Measurements from ENCODE around the gene MAGEL2. TPM values are rescaled to one million over a fixed set of nuclear protein-coding genes. Genes with fewer than 3 reads are reported as not detected.

MAGEL2 gene
- polyA plus RNA-seq, 1 of the 3 experiments (the other 2 are of a cell fraction) = 0.03 TPM

GRCh38 chr15:23628612-23629233 lies 18.9 kb downstream of the MAGEL2 start:
- ChIA-PET POLR2A (no interaction called here), CTCF (interaction anchor here (0.7 to 5.2 kb wide), 11 partner anchors 8 to 229 kb away, joined by 3 to 22 read pairs (median 4); partner anchors contain the start of gene MAGEL2)
- Histone ChIP-seq H3K36me3 (replicated peaks in 1 of 2; ENCODE audit: control insufficient read depth in 1 of 2, insufficient read depth in 2 of 2, low read length in 1 of 2) (no peaks in the 10 kb centered on the region), H3K4me2 (no peak overlapping the region), H3K9ac (no peak overlapping the region), H3K27ac (ENCODE audit: low read depth in 2 of 2, low read length in 1 of 2) (no peak overlapping the region), H4K20me1 (ENCODE audit: insufficient read depth) (no peaks in the 10 kb centered on the region), H3K9me2 (no peaks in the 10 kb centered on the region), H3K4me3 (ENCODE audit: low read depth in 2 of 2, low read length in 1 of 2) (no peak overlapping the region), H2AFZ (ENCODE audit: low read depth) (no peak overlapping the region), H3F3A (replicated peaks; ENCODE audit: insufficient read depth) (no peaks in the 10 kb centered on the region), H3K9me3 (no peaks in the 10 kb centered on the region), H3K4me1 (ENCODE audit: control insufficient read depth in 1 of 2, insufficient read depth in 2 of 2, low read depth in 1 of 2, low read length in 1 of 2) (no peaks in the 10 kb centered on the region), H3K27me3 (ENCODE audit: insufficient read depth) (peaks cover 6% of the 10 kb centered on the region; the same call in 1 of the 2 replicates), H3K79me2 (ENCODE audit: insufficient read depth) (no peaks in the 10 kb centered on the region)
- no peak for DNase-seq
- WGBS (ENCODE audit: low lambda C conversion rate) = 47% methylated on average over 13 of the region's 13 CpGs
- no peak for TF ChIP-seq TCF12 (IDR thresholded peaks at IDR 0.05)
- no peak for TF ChIP-seq MEF2A (IDR thresholded peaks at IDR 0.05; ENCODE audit: borderline replicate concordance, low read depth)
- TF ChIP-seq RFX5 (IDR thresholded peaks at IDR 0.05; ENCODE audit: low read length) = no peak
- TF ChIP-seq SMC3 (IDR thresholded peaks at IDR 0.05; ENCODE audit: low read depth, low read length) = no peak
- no peak for TF ChIP-seq EZH2phosphoT487 (IDR thresholded peaks at IDR 0.05; ENCODE audit: borderline replicate concordance, low read depth)
- TF ChIP-seq ZBTB33 (IDR thresholded peaks at IDR 0.05; ENCODE audit: borderline replicate concordance, low read depth) = no peak
- TF ChIP-seq RCOR1 (IDR thresholded peaks at IDR 0.05; ENCODE audit: low read length) = no peak
- TF ChIP-seq GATA2 (CRISPR knock-in tag; IDR thresholded peaks at IDR 0.05) = no peak
- TF ChIP-seq, protein P1, sequence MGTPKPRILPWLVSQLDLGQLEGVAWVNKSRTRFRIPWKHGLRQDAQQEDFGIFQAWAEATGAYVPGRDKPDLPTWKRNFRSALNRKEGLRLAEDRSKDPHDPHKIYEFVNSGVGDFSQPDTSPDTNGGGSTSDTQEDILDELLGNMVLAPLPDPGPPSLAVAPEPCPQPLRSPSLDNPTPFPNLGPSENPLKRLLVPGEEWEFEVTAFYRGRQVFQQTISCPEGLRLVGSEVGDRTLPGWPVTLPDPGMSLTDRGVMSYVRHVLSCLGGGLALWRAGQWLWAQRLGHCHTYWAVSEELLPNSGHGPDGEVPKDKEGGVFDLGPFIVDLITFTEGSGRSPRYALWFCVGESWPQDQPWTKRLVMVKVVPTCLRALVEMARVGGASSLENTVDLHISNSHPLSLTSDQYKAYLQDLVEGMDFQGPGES (IDR thresholded peaks at IDR 0.05; ENCODE audit: low read depth, low read length) = no peak
- no peak for TF ChIP-seq SIN3A (IDR thresholded peaks at IDR 0.05; ENCODE audit: borderline replicate concordance, low read depth, low read length)
- TF ChIP-seq POLR2AphosphoS5 (IDR thresholded peaks at IDR 0.05; ENCODE audit: low read depth, low read length) = no peak
- TF ChIP-seq TEAD4 (IDR thresholded peaks at IDR 0.05; ENCODE audit: borderline replicate concordance, insufficient read depth) = no peak
- TF ChIP-seq, protein P2, sequence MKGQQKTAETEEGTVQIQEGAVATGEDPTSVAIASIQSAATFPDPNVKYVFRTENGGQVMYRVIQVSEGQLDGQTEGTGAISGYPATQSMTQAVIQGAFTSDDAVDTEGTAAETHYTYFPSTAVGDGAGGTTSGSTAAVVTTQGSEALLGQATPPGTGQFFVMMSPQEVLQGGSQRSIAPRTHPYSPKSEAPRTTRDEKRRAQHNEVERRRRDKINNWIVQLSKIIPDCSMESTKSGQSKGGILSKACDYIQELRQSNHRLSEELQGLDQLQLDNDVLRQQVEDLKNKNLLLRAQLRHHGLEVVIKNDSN (IDR thresholded peaks at IDR 0.05; ENCODE audit: borderline replicate concordance, low read depth) = no peak

GRCh38 chr15:23616536-23616935 lies 31.1 kb downstream of the MAGEL2 start:
- ChIA-PET CTCF (interaction anchor here (1.2 to 2.1 kb wide), 3 partner anchors 12 to 119 kb away, joined by 3 to 7 read pairs (median 3); no protein-coding TSS in a partner anchor), POLR2A (no interaction called here)
- no peak for TF ChIP-seq CHD2 (IDR thresholded peaks at IDR 0.05; ENCODE audit: low read length, partially characterized antibody)
- TF ChIP-seq ELF1 (IDR thresholded peaks at IDR 0.05) = no peak
- no peak for TF ChIP-seq SMC3 (IDR thresholded peaks at IDR 0.05; ENCODE audit: low read depth, low read length)
- TF ChIP-seq YY1 (IDR thresholded peaks at IDR 0.05; ENCODE audit: low read depth) = no peak
- TF ChIP-seq TAF1 (IDR thresholded peaks at IDR 0.05; ENCODE audit: borderline replicate concordance, low read depth, low read length) = no peak
- TF ChIP-seq, protein P3, sequence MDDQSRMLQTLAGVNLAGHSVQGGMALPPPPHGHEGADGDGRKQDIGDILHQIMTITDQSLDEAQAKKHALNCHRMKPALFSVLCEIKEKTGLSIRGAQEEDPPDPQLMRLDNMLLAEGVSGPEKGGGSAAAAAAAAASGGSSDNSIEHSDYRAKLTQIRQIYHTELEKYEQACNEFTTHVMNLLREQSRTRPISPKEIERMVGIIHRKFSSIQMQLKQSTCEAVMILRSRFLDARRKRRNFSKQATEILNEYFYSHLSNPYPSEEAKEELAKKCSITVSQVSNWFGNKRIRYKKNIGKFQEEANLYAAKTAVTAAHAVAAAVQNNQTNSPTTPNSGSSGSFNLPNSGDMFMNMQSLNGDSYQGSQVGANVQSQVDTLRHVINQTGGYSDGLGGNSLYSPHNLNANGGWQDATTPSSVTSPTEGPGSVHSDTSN (IDR thresholded peaks at IDR 0.05) = no peak
- TF ChIP-seq, protein P4, sequence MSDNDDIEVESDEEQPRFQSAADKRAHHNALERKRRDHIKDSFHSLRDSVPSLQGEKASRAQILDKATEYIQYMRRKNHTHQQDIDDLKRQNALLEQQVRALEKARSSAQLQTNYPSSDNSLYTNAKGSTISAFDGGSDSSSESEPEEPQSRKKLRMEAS (IDR thresholded peaks at IDR 0.05; ENCODE audit: low read depth) = no peak
- no peak for TF ChIP-seq GABPA (IDR thresholded peaks at IDR 0.05; ENCODE audit: low read depth)
- TF ChIP-seq NRF1 (IDR thresholded peaks at IDR 0.05; ENCODE audit: low read depth, low read length) = no peak
- no peak for TF ChIP-seq EP300 (IDR thresholded peaks at IDR 0.05; ENCODE audit: borderline replicate concordance in 1 of 2, low read depth in 1 of 2, low read length in 1 of 2)
- Histone ChIP-seq H3K9me2 (no peaks in the 10 kb centered on the region), H3K27ac (ENCODE audit: low read depth in 2 of 2, low read length in 1 of 2) (no peak overlapping the region), H3F3A (replicated peaks; ENCODE audit: insufficient read depth) (no peaks in the 10 kb centered on the region), H3K27me3 (ENCODE audit: insufficient read depth) (no peaks in the 10 kb centered on the region), H3K4me1 (ENCODE audit: control insufficient read depth in 1 of 2, insufficient read depth in 2 of 2, low read depth in 1 of 2, low read length in 1 of 2) (no peaks in the 10 kb centered on the region), H3K79me2 (ENCODE audit: insufficient read depth) (no peaks in the 10 kb centered on the region), H3K36me3 (replicated peaks in 1 of 2; ENCODE audit: control insufficient read depth in 1 of 2, insufficient read depth in 2 of 2, low read length in 1 of 2) (no peaks in the 10 kb centered on the region), H3K4me3 (ENCODE audit: low read depth in 2 of 2, low read length in 1 of 2) (no peak overlapping the region), H3K9ac (no peak overlapping the region), H3K9me3 (no peaks in the 10 kb centered on the region), H3K4me2 (no peak overlapping the region), H2AFZ (ENCODE audit: low read depth) (no peak overlapping the region), H4K20me1 (ENCODE audit: insufficient read depth) (no peaks in the 10 kb centered on the region)
- DNase-seq = no peak
- 15% methylated on average over 10 of the region's 10 CpGs for WGBS (ENCODE audit: low lambda C conversion rate)
